ENCODE results near the gene MEGF11. TPM values are rescaled to one million over a fixed set of nuclear protein-coding genes. Genes with fewer than 3 reads are reported as not detected.

MEGF11 gene
- total RNA-seq, 1 donor from 2014 or later: 0.60 TPM

GRCh38 chr15:66109826-66110225 lies 143.7 kb downstream of the MEGF11 start:
- no peak for DNase-seq (ENCODE audit: low spot score, unreplicated experiment)
- Mint-ChIP-seq H3K27me3 (peaks cover 50% of the 10 kb centered on the region), H3K36me3 (ENCODE audit: insufficient read depth) (no peaks in the 10 kb centered on the region), H3K4me1 (ENCODE audit: low read depth) (peaks cover 13% of the 10 kb centered on the region), H3K4me3 (ENCODE audit: low read depth) (no peak overlapping the region), H3K27ac (no peak overlapping the region), H3K9me3 (ENCODE audit: low read depth) (no peaks in the 10 kb centered on the region)
- TF ChIP-seq CTCF (IDR thresholded peaks at IDR 0.05; ENCODE audit: unreplicated experiment): no peak

GRCh38 chr15:66108483-66109265 lies 144.9 kb downstream of the MEGF11 start:
- Mint-ChIP-seq H3K27ac (no peak overlapping the region), H3K9me3 (ENCODE audit: low read depth) (no peaks in the 10 kb centered on the region), H3K27me3 (peaks cover 43% of the 10 kb centered on the region), H3K4me1 (ENCODE audit: low read depth) (peaks cover 13% of the 10 kb centered on the region), H3K36me3 (ENCODE audit: insufficient read depth) (no peaks in the 10 kb centered on the region), H3K4me3 (ENCODE audit: low read depth) (no peak overlapping the region)
- no peak for TF ChIP-seq CTCF (IDR thresholded peaks at IDR 0.05; ENCODE audit: unreplicated experiment)
- no peak for DNase-seq (ENCODE audit: low spot score, unreplicated experiment)

DNA sequence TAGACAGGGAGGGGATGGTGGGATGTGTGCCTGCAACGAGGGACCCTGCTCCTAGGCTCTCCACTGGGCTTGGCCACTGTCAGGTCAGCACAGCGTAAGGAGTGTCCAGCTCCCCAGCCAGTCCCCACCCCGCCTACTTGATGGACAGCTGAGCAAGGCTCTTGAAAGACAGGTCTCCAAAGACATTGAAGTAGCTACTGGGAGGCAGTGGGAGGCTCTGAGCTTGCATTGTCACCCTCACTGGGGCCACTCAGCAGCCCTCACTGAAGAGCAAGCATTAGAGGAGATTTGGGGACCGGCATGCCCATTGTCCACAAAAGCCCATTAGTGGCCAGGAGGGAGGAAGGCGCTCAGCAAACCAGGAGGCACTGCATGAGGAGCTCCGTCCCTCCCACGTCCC lies 146.5 kb downstream of the MEGF11 start:
- Mint-ChIP-seq H3K4me1 (ENCODE audit: low read depth) (peaks cover 13% of the 10 kb centered on the region), H3K27me3 (peaks cover 38% of the 10 kb centered on the region), H3K9me3 (ENCODE audit: low read depth) (no peaks in the 10 kb centered on the region), H3K36me3 (ENCODE audit: insufficient read depth) (no peaks in the 10 kb centered on the region), H3K4me3 (ENCODE audit: low read depth) (no peak overlapping the region), H3K27ac (no peak overlapping the region)
- DNase-seq (ENCODE audit: low spot score, unreplicated experiment): no peak
- TF ChIP-seq CTCF (IDR thresholded peaks at IDR 0.05; ENCODE audit: unreplicated experiment): no peak

- Mint-ChIP-seq H3K27me3 (peaks cover 33% of the 10 kb centered on the region), H3K4me1 (ENCODE audit: low read depth) (peaks cover 22% of the 10 kb centered on the region), H3K36me3 (ENCODE audit: insufficient read depth) (no peaks in the 10 kb centered on the region), H3K27ac (no peak overlapping the region), H3K4me3 (ENCODE audit: low read depth) (no peak overlapping the region), H3K9me3 (ENCODE audit: low read depth) (no peaks in the 10 kb centered on the region)
- no peak for TF ChIP-seq CTCF (IDR thresholded peaks at IDR 0.05; ENCODE audit: unreplicated experiment)
- DNase-seq (ENCODE audit: low spot score, unreplicated experiment): no peak
Observed at GRCh38 chr15:66105286-66106265, 148.0 kb downstream of the MEGF11 start.

DNA sequence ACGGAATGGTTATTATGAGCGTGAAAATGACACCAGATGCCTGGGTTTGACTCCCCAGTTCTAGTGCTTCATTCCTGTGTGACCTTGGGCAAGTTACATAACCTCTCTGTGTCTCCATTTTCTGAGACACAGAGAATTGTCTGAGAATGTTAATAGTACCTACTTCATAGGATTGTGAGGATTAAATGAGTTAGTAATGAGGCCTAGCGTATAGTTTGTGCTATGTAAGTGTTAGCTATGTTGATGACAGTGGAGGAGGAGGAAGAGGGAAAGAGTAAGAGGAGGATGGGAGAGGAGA lies 150.3 kb downstream of the MEGF11 start:
- DNase-seq (ENCODE audit: low spot score, unreplicated experiment): no peak
- peaks cover 25% of the 10 kb centered on the region for H3K27me3 Mint-ChIP-seq
- no peak for TF ChIP-seq CTCF (IDR thresholded peaks at IDR 0.05; ENCODE audit: unreplicated experiment)
- no peaks in the 10 kb centered on the region for H3K9me3 Mint-ChIP-seq (ENCODE audit: low read depth)
- peak overlapping the region; percentile 7 for H3K27ac Mint-ChIP-seq
- peaks cover 24% of the 10 kb centered on the region for H3K4me1 Mint-ChIP-seq (ENCODE audit: low read depth)
- H3K4me3 Mint-ChIP-seq (ENCODE audit: low read depth): no peak overlapping the region
- H3K36me3 Mint-ChIP-seq (ENCODE audit: insufficient read depth): no peaks in the 10 kb centered on the region
